ENCODE data around the gene RAET1G. TPM values are rescaled to one million over a fixed set of nuclear protein-coding genes. Genes with fewer than 3 reads are reported as not detected.

The RAET1G gene
- total and polyA plus RNA-seq, 12 donors: 0.21 to 0.37 (median 0.34) TPM; not detected in 8

DNA sequence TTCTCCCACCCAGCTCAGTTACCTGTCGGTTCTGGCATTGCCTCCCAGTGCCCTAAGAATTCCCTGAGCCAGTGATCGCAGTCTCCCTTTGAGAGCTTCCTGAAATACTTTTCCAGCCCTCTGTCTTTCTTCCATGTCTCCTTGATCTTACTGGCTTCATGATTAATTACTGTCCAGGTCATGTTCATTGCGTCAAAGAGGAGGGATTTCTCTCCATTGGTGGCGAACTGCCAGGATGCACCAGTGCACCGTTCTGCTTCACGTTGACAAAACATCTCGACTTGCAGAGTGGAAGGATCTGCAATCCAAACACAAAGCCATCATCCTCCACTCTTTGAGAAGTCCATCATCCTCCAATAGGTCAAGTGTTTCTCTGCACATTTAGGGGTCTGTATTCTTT is 33.6 kb downstream of the RAET1G start:
- no peak overlapping the region for H3K4me3 ChIP-seq
- WGBS, 2 donors: 83 to 87% methylated on average over 7 of the region's 7 CpGs
- DNase-seq (no peak), ATAC-seq (no peak)
- H3K4me1 ChIP-seq: peaks cover 0 to under 1% (median 0%) of the 10 kb centered on the region in 9 donors
- no peak for TF ChIP-seq CTCF (IDR thresholded peaks at IDR 0.05)
- intact Hi-C loops (cut with DNase I): no loop called here
- H3K27me3 ChIP-seq: no peaks in the 10 kb centered on the region
- no peak overlapping the region for H3K27ac ChIP-seq
- no peaks in the 10 kb centered on the region for H3K9me3 ChIP-seq
- H3K36me3 ChIP-seq: no peaks in the 10 kb centered on the region

- no peaks in the 10 kb centered on the region for H3K36me3 ChIP-seq
- no peak for ATAC-seq
- WGBS, 2 donors: 69 to 73% methylated on average over 1 of the region's 1 CpG
- no peaks in the 10 kb centered on the region for H3K9me3 ChIP-seq
- H3K4me3 ChIP-seq: no peak overlapping the region
- no peaks in the 10 kb centered on the region for H3K27me3 ChIP-seq
- intact Hi-C loops (cut with DNase I): no loop called here
- H3K27ac ChIP-seq: no peak overlapping the region
- peaks cover 0 to 5% (median 0%) of the 10 kb centered on the region in 9 donors for H3K4me1 ChIP-seq
- no peak for DNase-seq
- TF ChIP-seq CTCF (IDR thresholded peaks at IDR 0.05): no peak
Observed at GRCh38 chr6:149888659-149889058, 34.3 kb downstream of the RAET1G start.

- Histone ChIP-seq H3K36me3 (no peaks in the 10 kb centered on the region), H3K4me1 (peaks cover 0 to 5% (median 0%) of the 10 kb centered on the region in 9 donors), H3K27ac (no peak overlapping the region), H3K4me3 (no peak overlapping the region), H3K27me3 (no peaks in the 10 kb centered on the region), H3K9me3 (no peaks in the 10 kb centered on the region)
- ATAC-seq (peak in 1 of 8 donors; percentile 27), DNase-seq (no peak)
- intact Hi-C loops (cut with DNase I): no loop called here
- WGBS, 2 donors: 67 to 89% methylated on average over 9 of the region's 9 CpGs
- TF ChIP-seq CTCF (IDR thresholded peaks at IDR 0.05): no peak
Observed at GRCh38 chr6:149888093-149888492, 34.8 kb downstream of the RAET1G start.

- no peak overlapping the region for H3K4me3 ChIP-seq
- 67% methylated on average over 3 of the region's 3 CpGs for WGBS, 2 donors
- H3K9me3 ChIP-seq: no peaks in the 10 kb centered on the region
- TF ChIP-seq CTCF (IDR thresholded peaks at IDR 0.05): no peak
- H3K27ac ChIP-seq: no peak overlapping the region
- intact Hi-C loops (cut with DNase I): loop anchor here in 1 of 10 donors (2.0 kb wide), 1 partner anchor 23 kb away; no protein-coding TSS in a partner anchor
- no peaks in the 10 kb centered on the region for H3K36me3 ChIP-seq
- no peak for DNase-seq
- no peaks in the 10 kb centered on the region for H3K27me3 ChIP-seq
- peak in 1 of 8 donors; percentile 36 for ATAC-seq
- H3K4me1 ChIP-seq: peaks cover 0 to 5% (median 0%) of the 10 kb centered on the region in 9 donors
Observed at GRCh38 chr6:149887343-149887742, 35.6 kb downstream of the RAET1G start.

All from heart right ventricle (tissue), 16 donors.